H1 (cell line): ENCODE measurements around the gene FEZF1. TPM values are rescaled to one million over a fixed set of nuclear protein-coding genes. Genes with fewer than 3 reads are reported as not detected.

Experiments
- CTCF ChIA-PET: fragments of 300-600 bp; sonication (Branson Sonifier 250); formaldehyde crosslinking; loops from one replicate; lab custom pipeline; 2021; ENCODE audit not compliant: partially characterized antibody; lab: Charles Lee
- POLR2A ChIA-PET: fragments of 300-600 bp; sonication (Branson Sonifier 250); formaldehyde crosslinking; loops from one replicate; lab custom pipeline; 2021; ENCODE audit warnings: inconsistent platforms; ENCODE audit not compliant: partially characterized antibody; lab: Charles Lee
- DNase-seq, 2 experiments: peaks; one replicate each; pipeline versions ENCODE4 v3.0.0 to v3.0.0-alpha.2; 2010 to 2022; ENCODE audit warnings: low spot score in 2 of 2, low read depth in 1 of 2, mixed read lengths in 1 of 2
- FAIRE-seq: peaks from 2 replicates; lab custom pipeline; 2011; peaks lifted over from hg19 to GRCh38; lab: Jason Lieb, UNC
- H2AFZ ChIP-seq: 2 replicates; pipeline ENCODE4 v1.8.1; 2012; ENCODE audit warnings: low read length, inconsistent platforms
- H2AK5ac ChIP-seq: 2 replicates; pipeline ENCODE4 v1.6.1; 2013; ENCODE audit warnings: low read depth, low read length
- H2BK120ac ChIP-seq: replicated peaks from 2 replicates; pipeline ENCODE3; 2013; ENCODE audit warnings: low read depth, low read length, inconsistent platforms
- H2BK12ac ChIP-seq: 2 replicates; pipeline ENCODE4 v1.6.1; 2013; ENCODE audit warnings: low read depth, low read length
- H2BK15ac ChIP-seq: 2 replicates; pipeline ENCODE4 v1.6.1; 2013; ENCODE audit warnings: low read length
- H2BK20ac ChIP-seq: 2 replicates; pipeline ENCODE4 v1.6.1; 2013; ENCODE audit warnings: low read length
- H2BK5ac ChIP-seq: 2 replicates; pipeline ENCODE4 v1.6.1; 2013; ENCODE audit warnings: low read depth, low read length
- H3K14ac ChIP-seq: 2 replicates; pipeline ENCODE4 v1.6.1; 2013; ENCODE audit warnings: inconsistent platforms; ENCODE audit not compliant: insufficient read length
- H3K18ac ChIP-seq: 2 replicates; pipeline ENCODE4 v1.6.1; 2013; ENCODE audit warnings: low read length; ENCODE audit errors: extremely low read depth
- H3K23ac ChIP-seq: 2 replicates; pipeline ENCODE4 v1.6.1; 2013; ENCODE audit warnings: inconsistent platforms; ENCODE audit not compliant: insufficient read length
- H3K23me2 ChIP-seq: 2 replicates; pipeline ENCODE4 v1.6.1; 2013; ENCODE audit warnings: low read depth, low read length
- H3K27ac ChIP-seq: 2 replicates; pipeline ENCODE4 v1.6.1; 2011; ENCODE audit warnings: low read depth, low read length, inconsistent platforms
- H3K27me3 ChIP-seq, 4 experiments: replicated peaks in 1 of 4; 1 replicate in 1 of 4; 2 replicates in 3 of 4; pipeline versions ENCODE4 v1.6.1 to v1.8.1; 2011 to 2013; ENCODE audit warnings: low read length in 3 of 4, mild to moderate bottlenecking in 3 of 4, inconsistent platforms in 2 of 4, mixed read lengths in 2 of 4, moderate library complexity in 1 of 4; ENCODE audit not compliant: control insufficient read depth in 3 of 4, insufficient read depth in 3 of 4; ENCODE audit errors: extremely low read depth in 1 of 4
- H3K36me3 ChIP-seq, 4 experiments: 2 replicates each; pipeline versions ENCODE4 v1.6.1 to v1.8.1; 2011 to 2013; ENCODE audit warnings: mild to moderate bottlenecking in 4 of 4, low read length in 3 of 4, moderate library complexity in 2 of 4, control low read depth in 1 of 4, inconsistent platforms in 1 of 4; ENCODE audit not compliant: insufficient read depth in 4 of 4, control insufficient read depth in 2 of 4
- H3K4ac ChIP-seq: replicated peaks from 2 replicates; pipeline ENCODE3; 2013; ENCODE audit warnings: low read length, low read depth, mixed read lengths, inconsistent platforms; ENCODE audit not compliant: insufficient read length
- H3K4me1 ChIP-seq, 4 experiments: replicated peaks in 1 of 4; 1 replicate in 1 of 4; 2 replicates in 3 of 4; pipeline versions ENCODE4 v1.6.1 to v1.8.1; 2011 to 2013; ENCODE audit warnings: low read length in 3 of 4, inconsistent platforms in 2 of 4, mixed read lengths in 1 of 4; ENCODE audit not compliant: insufficient read depth in 4 of 4, control insufficient read depth in 3 of 4
- H3K4me2 ChIP-seq, 2 experiments: 2 replicates each; pipeline versions ENCODE4 v1.6.1 to v1.8.1; 2011 to 2013; ENCODE audit warnings: low read depth in 2 of 2, low read length in 2 of 2, control low read depth in 1 of 2, inconsistent platforms in 1 of 2, mild to moderate bottlenecking in 1 of 2; ENCODE audit not compliant: insufficient read depth in 1 of 2
- H3K4me3 ChIP-seq, 4 experiments: fragments of 200-600, 300-600 bp in 1 of 4; sonication (generic), shearing (Covaris generic), sonication (Bioruptor Twin) in 1 of 4; 2 replicates each; pipeline versions ENCODE4 v1.5.1 to v1.8.1; 2011 to 2016; ENCODE audit warnings: low read length in 4 of 4, low read depth in 3 of 4, control low read depth in 2 of 4, inconsistent platforms in 2 of 4, mild to moderate bottlenecking in 2 of 4, mixed read lengths in 1 of 4, moderate library complexity in 1 of 4; ENCODE audit not compliant: insufficient read depth in 2 of 4; ENCODE audit errors: extremely low read depth in 1 of 4
- H3K56ac ChIP-seq: replicated peaks from 2 replicates; pipeline ENCODE3; 2013; ENCODE audit warnings: low read depth, mild to moderate bottlenecking, mixed read lengths, low read length, inconsistent platforms; ENCODE audit not compliant: insufficient read length
- H3K79me1 ChIP-seq: 2 replicates; pipeline ENCODE4 v1.6.1; 2013; ENCODE audit warnings: low read depth, low read length, control low read depth
- H3K79me2 ChIP-seq, 2 experiments: 2 replicates each; pipeline versions ENCODE4 v1.6.1 to v1.8.1; 2012 to 2013; ENCODE audit warnings: low read length in 2 of 2, mild to moderate bottlenecking in 2 of 2, inconsistent platforms in 1 of 2; ENCODE audit not compliant: insufficient read depth in 2 of 2, control insufficient read depth in 1 of 2
- H3K9ac ChIP-seq, 4 experiments: replicated peaks in 1 of 4; 1 replicate in 1 of 4; 2 replicates in 3 of 4; pipeline versions ENCODE4 v1.6.1 to v1.8.1; 2011 to 2013; ENCODE audit warnings: low read depth in 3 of 4, low read length in 3 of 4, control low read depth in 2 of 4, mild to moderate bottlenecking in 2 of 4, moderate library complexity in 2 of 4, inconsistent platforms in 1 of 4; ENCODE audit errors: extremely low read depth in 1 of 4
- H3K9me3 ChIP-seq, 2 experiments: 2 replicates each; pipeline versions ENCODE4 v1.6.1 to v1.8.1; 2012 to 2013; ENCODE audit warnings: mild to moderate bottlenecking in 2 of 2, moderate library complexity in 2 of 2, control low read depth in 1 of 2, inconsistent platforms in 1 of 2, low read depth in 1 of 2, low read length in 1 of 2, mixed read lengths in 1 of 2; ENCODE audit not compliant: insufficient read depth in 2 of 2
- H4K20me1 ChIP-seq, 2 experiments: replicated peaks in 1 of 2; 2 replicates each; pipeline versions ENCODE3 to v1.8.1; 2011 to 2013; ENCODE audit warnings: inconsistent platforms in 2 of 2, low read length in 2 of 2, mild to moderate bottlenecking in 1 of 2; ENCODE audit not compliant: insufficient read depth in 2 of 2, control insufficient read depth in 1 of 2
- H4K5ac ChIP-seq: 2 replicates; pipeline ENCODE4 v1.6.1; 2013; ENCODE audit warnings: low read length, low read depth, mixed read lengths, inconsistent platforms; ENCODE audit not compliant: insufficient read length
- H4K8ac ChIP-seq: 2 replicates; pipeline ENCODE4 v1.8.0; 2013; ENCODE audit warnings: mild to moderate bottlenecking, moderate library complexity, low read length, inconsistent platforms; ENCODE audit not compliant: insufficient read depth; ENCODE audit errors: extremely low read depth
- H4K91ac ChIP-seq: replicated peaks from 2 replicates; pipeline ENCODE3; 2013; ENCODE audit warnings: low read length, mixed read lengths, inconsistent platforms; ENCODE audit not compliant: insufficient read length
- ASH2L ChIP-seq: fragments of 200-600, 300-600 bp; sonication (generic); IDR thresholded peaks from one replicate; pipeline ENCODE4 v1.7.1; 2017; ENCODE audit warnings: low read length
- CBX5 ChIP-seq: fragments of 300-800, 300-1000 bp; sonication (generic); IDR thresholded peaks from 2 replicates; pipeline ENCODE4 v1.7.1; 2016; ENCODE audit warnings: antibody characterized with exemption, low read length, low read depth
- EGR1 ChIP-seq: IDR thresholded peaks from 2 replicates; pipeline ENCODE4 v1.6.1; 2011; ENCODE audit warnings: low read depth, low read length, borderline replicate concordance
- FOSL1 ChIP-seq: IDR thresholded peaks from 2 replicates; pipeline ENCODE4 v1.6.1; 2011; ENCODE audit warnings: mild to moderate bottlenecking, low read depth, low read length, moderate library complexity; ENCODE audit not compliant: insufficient read depth
- GABPA ChIP-seq: IDR thresholded peaks from 2 replicates; pipeline ENCODE4 v1.6.1; 2011; ENCODE audit warnings: mild to moderate bottlenecking, low read length, moderate library complexity, borderline replicate concordance; ENCODE audit not compliant: insufficient read depth
- JUND ChIP-seq: IDR thresholded peaks from 2 replicates; pipeline ENCODE4 v1.6.1; 2011; ENCODE audit warnings: mild to moderate bottlenecking, improper control_type of control experiment, low read length
- KDM4A ChIP-seq: IDR thresholded peaks from one replicate; pipeline ENCODE4 v1.7.1; 2012; ENCODE audit warnings: low read depth, mild to moderate bottlenecking, moderate library complexity, low read length, inconsistent platforms; ENCODE audit not compliant: severe bottlenecking
- POLR2AphosphoS5 ChIP-seq: IDR thresholded peaks from 2 replicates; pipeline ENCODE4 v1.6.1; 2011; ENCODE audit warnings: low read depth, low read length
- RAD21 ChIP-seq, 2 experiments: IDR thresholded peaks in 1 of 2; conservative IDR thresholded peaks in 1 of 2; 2 replicates each; pipeline ENCODE4 v1.6.1; 2011; ENCODE audit warnings: low read depth in 2 of 2, low read length in 2 of 2, improper control_type of control experiment in 1 of 2, inconsistent platforms in 1 of 2, mild to moderate bottlenecking in 1 of 2, moderate library complexity in 1 of 2
- RBBP5 ChIP-seq: IDR thresholded peaks from 2 replicates; pipeline ENCODE4 v1.7.1; 2012; ENCODE audit warnings: low read depth, mild to moderate bottlenecking, inconsistent platforms, low read length, moderate library complexity, borderline replicate concordance
- SRF ChIP-seq: IDR thresholded peaks from 2 replicates; pipeline ENCODE4 v1.6.1; 2011; ENCODE audit warnings: mild to moderate bottlenecking, low read depth, low read length, moderate library complexity
- WGBS, 2 experiments: shearing (Covaris generic) in 1 of 2; methylation state at CpG; one replicate each; pipeline versions ENCODE4 v1.1.6 to v1.1.7; 2013 to 2015; ENCODE audit warnings: low lambda C conversion rate in 2 of 2, mixed read lengths in 2 of 2, inconsistent platforms in 1 of 2, low coverage in 1 of 2, missing lambda C conversion rate in 1 of 2; ENCODE audit not compliant: insufficient replicate concordance in 2 of 2, insufficient coverage in 1 of 2, insufficient read length in 1 of 2; ENCODE audit errors: extremely low coverage in 1 of 2, missing lambda C conversion rate in 1 of 2; 5-methylcytosine and 5-hydroxymethylcytosine counted together
- polyA plus RNA-seq, 7 experiments: library from polyadenylated mRNA; depleted of rRNA in 3 of 7; stranded (reverse) in 5 of 7; unstranded in 2 of 7; fragments of >200 nt in 5 of 7; fragments of 200-250 nt in 2 of 7; gene quantifications; 1 replicate in 5 of 7; 2 replicates in 1 of 7; 4 replicates in 1 of 7; pipeline versions ENCODE4 v1.2.1 to v1.2.3, GENCODE V29; 2011 to 2013; ENCODE audit warnings: missing spikeins in 2 of 7, mixed read lengths in 2 of 7
- total RNA-seq: library from RNA; stranded (reverse); fragmentation: NEBNext Ultra II Directional; extraction: Animal tissue kit (Norgen Biotek cat#: 25700); gene quantifications from 2 replicates; pipeline ENCODE4 v1.2.1, GENCODE V29; 2021

The FEZF1 gene
- total and polyA plus RNA-seq, 2 of the 8 experiments (the other 6 are each of a cell fraction or from before 2014, with no cell fraction given) = 10.6 to 15.7 TPM

- no peaks in the 10 kb centered on the region for H3K36me3 ChIP-seq
- no peak overlapping the region for H3K4me3 ChIP-seq
- H3K9ac ChIP-seq = no peak overlapping the region
- H2AK5ac ChIP-seq = no peak overlapping the region
- no peak overlapping the region for H2BK15ac ChIP-seq
- TF ChIP-seq JUND (no peak), ASH2L (no peak), CBX5 (no peak), FOSL1 (no peak), EGR1 (no peak), POLR2AphosphoS5 (no peak), RBBP5 (no peak), SRF (no peak), RAD21 (IDR thresholded peaks at IDR 0.05 in 1 of 2, conservative IDR thresholded peaks at IDR 0.05 in 1 of 2; ENCODE audit: low read depth in 2 of 2, low read length in 2 of 2) (no peak), GABPA (no peak), KDM4A (no peak)
- TF ChIP-seq, all 59 proteins: peak for 0
- Histone ChIP-seq H4K8ac (no peak overlapping the region), H2AFZ (no peak overlapping the region), H4K20me1 (no peaks in the 10 kb centered on the region), H3K23me2 (no peaks in the 10 kb centered on the region), H2BK120ac (no peak overlapping the region), H3K79me2 (no peaks in the 10 kb centered on the region), H2BK20ac (no peak overlapping the region), H3K27ac (no peak overlapping the region), H3K9me3 (no peaks in the 10 kb centered on the region), H3K18ac (no peak overlapping the region), H2BK5ac (no peak overlapping the region), H3K23ac (no peak overlapping the region), H3K4ac (no peak overlapping the region), H3K4me1 (peaks cover 4 to 25% (median 21%) of the 10 kb centered on the region in 4 experiments; a peak in 5 of 7 replicates), H3K14ac (no peak overlapping the region), H3K4me2 (no peak overlapping the region), H4K91ac (no peak overlapping the region), H3K79me1 (no peaks in the 10 kb centered on the region), H2BK12ac (no peak overlapping the region), H3K56ac (no peak overlapping the region), H3K27me3 (peaks cover 0 to 1% (median 0%) of the 10 kb centered on the region in 4 experiments; a peak in 1 of 7 replicates), H4K5ac (no peak overlapping the region)
- 79% methylated on average over 1 of the region's 1 CpG; no CpG with 5 or more reads in 1 of the 2 experiments for WGBS, 2 experiments
- FAIRE-seq (no peak), DNase-seq (no peak)
- ChIA-PET POLR2A (no interaction called here), CTCF (interaction anchor here (0.8 to 1.3 kb wide), 2 partner anchors 39 to 273 kb away, joined by 3 read pairs; no protein-coding TSS in a partner anchor)
These were observed 47.5 kb downstream of the FEZF1 start for GRCh38 chr7:122257056-122257455.
